CD4-positive, alpha-beta T cell (primary cell): ENCODE data around the gene PLXNA2. TPM values are rescaled to one million over a fixed set of nuclear protein-coding genes. Genes with fewer than 3 reads are reported as not detected.

ENCODE experiments used
- ATAC-seq: fragments of 200-7000 bp; cut with Tn5 transposase; one replicate; pipeline ENCODE4 v1.10.0; 2022; ENCODE audit warnings: mild to moderate bottlenecking; ENCODE audit not compliant: poor library complexity
- CTCF ChIA-PET: fragments of 350-600 bp; sonication (Branson Sonifier 250); formaldehyde crosslinking; loops from one replicate; lab custom pipeline; 2021; ENCODE audit warnings: antibody characterized with exemption, inconsistent platforms; lab: Charles Lee
- POLR2A ChIA-PET: fragments of 350-600 bp; sonication (Branson Sonifier 250); formaldehyde crosslinking; loops from one replicate; lab custom pipeline; 2021; ENCODE audit warnings: antibody characterized with exemption, inconsistent platforms; lab: Charles Lee
- DNase-seq, 14 experiments: peaks; one replicate each; pipeline ENCODE4 v3.0.0-alpha.2; 2013 to 2020; ENCODE audit warnings: mixed read lengths in 2 of 14
- H3K27ac ChIP-seq, 2 donors: one replicate each; pipeline versions ENCODE4 v1.5.1 to v1.7.0; 2013; ENCODE audit warnings: low read length in 2 of 2, low read depth in 1 of 2, mild to moderate bottlenecking in 1 of 2
- H3K27me3 ChIP-seq, 2 experiments: 1 replicate in 1 of 2; 2 replicates in 1 of 2; pipeline versions ENCODE4 v1.6.1 to v1.7.0; 2013; ENCODE audit warnings: low read length in 2 of 2, control low read depth in 1 of 2, mild to moderate bottlenecking in 1 of 2, moderate library complexity in 1 of 2; ENCODE audit not compliant: insufficient read depth in 2 of 2, control insufficient read depth in 1 of 2
- H3K36me3 ChIP-seq: one replicate; pipeline ENCODE4 v1.6.1; 2013; ENCODE audit warnings: low read length, control low read depth; ENCODE audit not compliant: insufficient read depth
- H3K4me1 ChIP-seq: one replicate; pipeline ENCODE4 v1.6.1; 2013; ENCODE audit warnings: low read length, control low read depth; ENCODE audit not compliant: insufficient read depth
- H3K4me3 ChIP-seq: one replicate; pipeline ENCODE4 v1.5.1; 2013; ENCODE audit warnings: mild to moderate bottlenecking, low read length, moderate library complexity
- H3K9me3 ChIP-seq, 2 experiments: 1 replicate in 1 of 2; 2 replicates in 1 of 2; pipeline versions ENCODE4 v1.6.1 to v1.7.0; 2013; ENCODE audit warnings: low read length in 2 of 2, mild to moderate bottlenecking in 2 of 2, control low read depth in 1 of 2, moderate library complexity in 1 of 2; ENCODE audit not compliant: control insufficient read depth in 1 of 2, insufficient read depth in 1 of 2
- H3K27ac Mint-ChIP-seq: one replicate; pipeline ENCODE4 v1.8.0; 2020; ENCODE audit warnings: mixed read lengths
- H3K27me3 Mint-ChIP-seq: one replicate; pipeline ENCODE4 v1.8.0; 2021; ENCODE audit warnings: mixed read lengths
- H3K36me3 Mint-ChIP-seq: one replicate; pipeline ENCODE4 v1.8.0; 2021; ENCODE audit warnings: low read depth, mixed read lengths
- H3K4me1 Mint-ChIP-seq: one replicate; pipeline ENCODE4 v1.8.0; 2021; ENCODE audit warnings: low read depth, mixed read lengths
- H3K4me3 Mint-ChIP-seq: one replicate; pipeline ENCODE4 v1.8.0; 2020; ENCODE audit warnings: mild to moderate bottlenecking, mixed read lengths
- H3K9me3 Mint-ChIP-seq: one replicate; pipeline ENCODE4 v1.8.0; 2020; ENCODE audit warnings: mixed read lengths
- CTCF ChIP-seq: fragments of 200-600 bp; IDR thresholded peaks from one replicate; pipeline ENCODE4 v1.8.0; 2022; ENCODE audit warnings: antibody characterized with exemption, mild to moderate bottlenecking
- intact Hi-C, 2 experiments: fragments of 100-400 bp; cut with DNase I in 1 of 2; cut with micrococcal nuclease in 1 of 2; formaldehyde crosslinking; loops; one replicate each; pipeline versions ENCODE4 v1.15.1 to v1.9.0; 2023 to 2025; cut with DNase I, micrococcal nuclease
- total RNA-seq, 174 experiments: library from RNA in 2 of 174; stranded (reverse) in 2 of 174; gene quantifications; one replicate each; pipeline ENCODE4 v1.2.3 and lab custom pipeline; 2021 to 2026

Gene PLXNA2
- total RNA-seq, 2 experiments from 2014 or later = 0.75 to 0.77 TPM

GRCh38 chr1:208043691-208044181 lies 200.4 kb downstream of the PLXNA2 start:
- H3K4me1 Mint-ChIP-seq = no peaks in the 10 kb centered on the region
- no peaks in the 10 kb centered on the region for H3K36me3 Mint-ChIP-seq
- H3K4me3 ChIP-seq = no peak overlapping the region
- ATAC-seq (no peak), DNase-seq (no peak)
- H3K4me1 ChIP-seq = no peaks in the 10 kb centered on the region
- no peak for TF ChIP-seq CTCF
- intact Hi-C loops = no loop called here
- H3K36me3 ChIP-seq = no peaks in the 10 kb centered on the region
- H3K27me3 ChIP-seq = peaks cover 0 to 2% of the 10 kb centered on the region in 2 experiments
- no peak overlapping the region for H3K27ac ChIP-seq
- peaks cover 5% of the 10 kb centered on the region for H3K27me3 Mint-ChIP-seq
- H3K27ac Mint-ChIP-seq = no peak overlapping the region
- ChIA-PET POLR2A (no interaction called here), CTCF (no interaction called here)
- no peak overlapping the region for H3K4me3 Mint-ChIP-seq
- H3K9me3 ChIP-seq = no peaks in the 10 kb centered on the region
- no peaks in the 10 kb centered on the region for H3K9me3 Mint-ChIP-seq

- no peaks in the 10 kb centered on the region for H3K36me3 Mint-ChIP-seq
These were observed 201.3 kb downstream of the PLXNA2 start for GRCh38 chr1:208042868-208043267.

GRCh38 chr1:208042041-208042615 lies 202.1 kb downstream of the PLXNA2 start:
- intact Hi-C loops = no loop called here
- ATAC-seq (no peak), DNase-seq (no peak)
- no peak for TF ChIP-seq CTCF
- Mint-ChIP-seq H3K4me1 (no peaks in the 10 kb centered on the region), H3K27ac (no peak overlapping the region), H3K27me3 (peaks cover 5% of the 10 kb centered on the region), H3K9me3 (no peaks in the 10 kb centered on the region), H3K36me3 (no peaks in the 10 kb centered on the region), H3K4me3 (no peak overlapping the region)
- Histone ChIP-seq H3K27ac (no peak overlapping the region), H3K4me3 (no peak overlapping the region), H3K9me3 (no peaks in the 10 kb centered on the region), H3K36me3 (no peaks in the 10 kb centered on the region), H3K4me1 (no peaks in the 10 kb centered on the region), H3K27me3 (peaks cover 0 to 2% of the 10 kb centered on the region in 2 experiments)
- ChIA-PET CTCF (interaction anchor here (0.7 kb wide), 1 partner anchor 20 kb away, joined by 4 read pairs; no protein-coding TSS in a partner anchor), POLR2A (no interaction called here)

More at GRCh38 chr1:208042868-208043267, 201.3 kb downstream of the PLXNA2 start:
- H3K4me1 ChIP-seq = no peaks in the 10 kb centered on the region
- DNase-seq = no peak
- Mint-ChIP-seq H3K27me3 (peaks cover 5% of the 10 kb centered on the region), H3K27ac (no peak overlapping the region), H3K4me1 (no peaks in the 10 kb centered on the region), H3K9me3 (no peaks in the 10 kb centered on the region), H3K4me3 (no peak overlapping the region)
- no peak for TF ChIP-seq CTCF
- H3K9me3 ChIP-seq = no peaks in the 10 kb centered on the region
- H3K27me3 ChIP-seq = peaks cover 0 to 2% of the 10 kb centered on the region in 2 experiments
- intact Hi-C loops = no loop called here
- H3K27ac ChIP-seq = no peak overlapping the region
- POLR2A ChIA-PET = no interaction called here
- CTCF ChIA-PET = interaction anchor here (0.7 kb wide), 1 partner anchor 21 kb away, joined by 4 read pairs; no protein-coding TSS in a partner anchor
- no peak overlapping the region for H3K4me3 ChIP-seq
- no peak for ATAC-seq
- no peaks in the 10 kb centered on the region for H3K36me3 ChIP-seq
